Sigmoid colon (tissue), 4 donors: ENCODE data around the gene MDGA2.

Experiments used
- CTCF ChIP-seq, 4 experiments: fragments of 450-650 bp in 3 of 4; fragments of 200-600 bp in 1 of 4; IDR thresholded peaks; one replicate each; pipeline ENCODE4 v1.5.1; 2016 to 2019; ENCODE audit warnings: antibody characterized with exemption in 4 of 4, mild to moderate bottlenecking in 3 of 4, moderate library complexity in 2 of 4
- POLR2A ChIP-seq, 2 donors: fragments of 450-650 bp; IDR thresholded peaks; one replicate each; pipeline ENCODE4 v1.6.1; 2016; ENCODE audit warnings: antibody characterized with exemption in 2 of 2, mild to moderate bottlenecking in 2 of 2, moderate library complexity in 2 of 2
- POLR2AphosphoS5 ChIP-seq, 4 donors: sonication (generic); formaldehyde crosslinking; IDR thresholded peaks; one replicate each; pipeline ENCODE4 v1.6.1; 2017; ENCODE audit warnings: antibody characterized with exemption in 4 of 4

- TF ChIP-seq CTCF (IDR thresholded peaks at IDR 0.05) (no peak), POLR2A (IDR thresholded peaks at IDR 0.05) (no peak), POLR2AphosphoS5 (IDR thresholded peaks at IDR 0.05) (no peak)
Observed at GRCh38 chr14:47207617-47208016, 467.8 kb downstream of the MDGA2 start.
